Psoas muscle (tissue), 8 donors: ENCODE measurements around the gene RPAP3. TPM values are rescaled to one million over a fixed set of nuclear protein-coding genes. Genes with fewer than 3 reads are reported as not detected.
A peak's percentile ranks its signal among the peaks of the same experiment; 100 is the strongest.

Experiments used
- ATAC-seq, 4 donors: fragments of 200-7000 bp; cut with Tn5 transposase; one replicate each; pipeline ENCODE4 v1.9.1; 2020; ENCODE audit warnings: moderate library complexity in 3 of 4, mild to moderate bottlenecking in 2 of 4
- DNase-seq, 2 donors: peaks; one replicate each; pipeline ENCODE4 v3.0.0-alpha.2; 2020
- H3K27ac ChIP-seq: fragments of 200-600 bp; one replicate; pipeline ENCODE4 v1.8.0; 2022
- H3K27me3 ChIP-seq, 3 donors: fragments of 200-600 bp in 1 of 3; one replicate each; pipeline versions ENCODE4 v1.6.1 to v1.8.0; 2013 to 2022; ENCODE audit warnings: low read length in 2 of 3, mild to moderate bottlenecking in 2 of 3, moderate library complexity in 1 of 3; ENCODE audit not compliant: insufficient read depth in 3 of 3
- H3K36me3 ChIP-seq, 2 donors: fragments of 200-600 bp in 1 of 2; one replicate each; pipeline versions ENCODE4 v1.6.1 to v1.8.0; 2013 to 2022; ENCODE audit warnings: low read depth in 1 of 2, mild to moderate bottlenecking in 1 of 2, moderate library complexity in 1 of 2; ENCODE audit not compliant: insufficient read depth in 1 of 2
- H3K4me1 ChIP-seq: fragments of 200-600 bp; one replicate; pipeline ENCODE4 v1.8.0; 2022
- H3K4me3 ChIP-seq: fragments of 200-600 bp; one replicate; pipeline ENCODE4 v1.8.0; 2022; ENCODE audit warnings: mild to moderate bottlenecking
- H3K9me3 ChIP-seq: fragments of 200-600 bp; one replicate; pipeline ENCODE4 v1.8.0; 2022
- WGBS, 3 donors: extraction: QIAGEN DNeasy Blood & Tissue Kit; methylation state at CpG; one replicate each; pipeline versions ENCODE4 v1.1.6 to v1.1.7; 2013; 5-methylcytosine and 5-hydroxymethylcytosine counted together
- intact Hi-C, 2 donors: fragments of 100-400 bp; cut with DNase I; formaldehyde crosslinking; loops; one replicate each; pipeline versions ENCODE4 v1.11.0 to v1.14.2; 2022
- polyA plus RNA-seq, 3 donors: library from polyadenylated mRNA; stranded (reverse); fragments of 200-250 nt; gene quantifications; one replicate each; pipeline ENCODE4 v1.2.3, GENCODE V29; 2013
- total RNA-seq, 4 donors: library from RNA; stranded (reverse); fragmentation: NEBNext Ultra II Directional in 2 of 4; extraction: Animal tissue kit (Norgen Biotek cat#: 25700) in 2 of 4; gene quantifications; one replicate each; pipeline versions ENCODE4 v1.2.1 to v1.2.4, GENCODE V29; 2021 to 2023
- TF ChIP-seq, protein P1 (sequence below): fragments of 200-600 bp; IDR thresholded peaks from one replicate; pipeline ENCODE4 v1.8.0; 2022; ENCODE audit warnings: antibody characterized with exemption
- donor health status: healthy with polysubstance abuse.
- donor health status: DM: no; HTN: no; CAD: no; lungs with moderate emphysema.
- donor health status: Bipolar disorder and iron deficiency.
- donor health status: healthy.
- donor health status: DM: yes; HTN: yes; CAD: no.
- donor health status: DM: no; HTN: no; CAD: no.
- donor health status: DM: no; HTN: no; CAD: no.
- donor health status: DM: yes; HTN: yes; CAD: no.

Gene RPAP3
- total and polyA plus RNA-seq, 7 donors: 18.8 to 43.2 (median 26.4) TPM

DNA sequence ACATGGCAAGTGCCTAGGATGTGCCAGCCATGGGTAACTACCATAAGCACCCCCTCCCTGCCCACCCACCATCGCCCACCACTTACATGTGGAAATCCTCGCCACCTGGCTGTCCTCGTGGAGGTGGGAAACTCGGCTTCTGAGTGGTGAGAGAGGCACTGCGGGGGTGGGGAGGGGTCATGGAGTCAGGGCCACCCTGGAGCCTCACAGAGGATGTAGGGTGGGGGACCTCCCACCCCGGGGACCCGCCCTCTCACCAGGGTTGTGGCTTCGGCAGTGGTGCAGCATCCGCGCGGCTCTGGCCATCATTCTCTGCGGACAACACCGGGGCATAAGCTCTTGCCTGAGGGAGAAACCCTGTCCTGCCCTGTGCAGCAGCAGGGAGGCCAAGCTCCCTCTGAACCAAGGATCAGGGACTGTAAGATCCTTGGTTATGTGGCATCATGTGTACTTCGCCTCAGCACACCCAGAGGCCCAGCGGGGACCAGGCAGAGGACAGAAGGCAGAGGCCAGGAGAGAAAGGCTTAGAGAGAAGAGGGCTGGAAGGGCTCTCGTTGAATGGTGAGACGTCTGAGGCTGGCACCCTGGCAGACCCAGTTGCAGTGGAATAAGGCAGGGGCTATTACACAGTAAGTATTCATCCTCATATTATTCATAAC is 32.2 kb upstream of the RPAP3 start:
- Histone ChIP-seq H3K36me3 (no peaks in the 10 kb centered on the region), H3K4me1 (peaks cover 39% of the 10 kb centered on the region), H3K27me3 (no peaks in the 10 kb centered on the region), H3K9me3 (no peaks in the 10 kb centered on the region), H3K4me3 (no peak overlapping the region), H3K27ac (peak overlapping the region; percentile 58)
- ATAC-seq: no peak
- intact Hi-C loops: no loop called here
- TF ChIP-seq, protein P1, sequence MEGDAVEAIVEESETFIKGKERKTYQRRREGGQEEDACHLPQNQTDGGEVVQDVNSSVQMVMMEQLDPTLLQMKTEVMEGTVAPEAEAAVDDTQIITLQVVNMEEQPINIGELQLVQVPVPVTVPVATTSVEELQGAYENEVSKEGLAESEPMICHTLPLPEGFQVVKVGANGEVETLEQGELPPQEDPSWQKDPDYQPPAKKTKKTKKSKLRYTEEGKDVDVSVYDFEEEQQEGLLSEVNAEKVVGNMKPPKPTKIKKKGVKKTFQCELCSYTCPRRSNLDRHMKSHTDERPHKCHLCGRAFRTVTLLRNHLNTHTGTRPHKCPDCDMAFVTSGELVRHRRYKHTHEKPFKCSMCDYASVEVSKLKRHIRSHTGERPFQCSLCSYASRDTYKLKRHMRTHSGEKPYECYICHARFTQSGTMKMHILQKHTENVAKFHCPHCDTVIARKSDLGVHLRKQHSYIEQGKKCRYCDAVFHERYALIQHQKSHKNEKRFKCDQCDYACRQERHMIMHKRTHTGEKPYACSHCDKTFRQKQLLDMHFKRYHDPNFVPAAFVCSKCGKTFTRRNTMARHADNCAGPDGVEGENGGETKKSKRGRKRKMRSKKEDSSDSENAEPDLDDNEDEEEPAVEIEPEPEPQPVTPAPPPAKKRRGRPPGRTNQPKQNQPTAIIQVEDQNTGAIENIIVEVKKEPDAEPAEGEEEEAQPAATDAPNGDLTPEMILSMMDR: no peak
- 75 to 77% (median 76%) methylated on average over 17 of the region's 17 CpGs for WGBS, 3 donors
- no peak for DNase-seq

- intact Hi-C loops: no loop called here
- peak overlapping the region; percentile 7 for H3K4me3 ChIP-seq
- TF ChIP-seq, protein P1: no peak
These were observed 31.2 kb upstream of the RPAP3 start for GRCh38 chr12:47736877-47737676.

GRCh38 chr12:47736216-47736615 is 30.4 kb upstream of the RPAP3 start:
- ATAC-seq (no peak), DNase-seq (no peak)
- H3K4me1 ChIP-seq: peaks cover 39% of the 10 kb centered on the region
- intact Hi-C loops: no loop called here
- no peaks in the 10 kb centered on the region for H3K27me3 ChIP-seq
- H3K36me3 ChIP-seq: no peaks in the 10 kb centered on the region
- H3K9me3 ChIP-seq: no peaks in the 10 kb centered on the region
- peak overlapping the region; percentile 58 for H3K27ac ChIP-seq
- TF ChIP-seq, protein P1: no peak
- 59 to 77% (median 64%) methylated on average over 4 of the region's 4 CpGs for WGBS, 3 donors
- H3K4me3 ChIP-seq: no peak overlapping the region

More at GRCh38 chr12:47736877-47737676, 31.2 kb upstream of the RPAP3 start:
- Histone ChIP-seq H3K27ac (peak overlapping the region; percentile 58), H3K27me3 (no peaks in the 10 kb centered on the region), H3K4me1 (peaks cover 39% of the 10 kb centered on the region), H3K36me3 (no peaks in the 10 kb centered on the region), H3K9me3 (no peaks in the 10 kb centered on the region)
- ATAC-seq (peak; percentile 60 to 80 (median 73)), DNase-seq (peak; percentile 84 to 92)
- WGBS, 3 donors: 10 to 14% (median 14%) methylated on average over 19 of the region's 19 CpGs

DNA sequence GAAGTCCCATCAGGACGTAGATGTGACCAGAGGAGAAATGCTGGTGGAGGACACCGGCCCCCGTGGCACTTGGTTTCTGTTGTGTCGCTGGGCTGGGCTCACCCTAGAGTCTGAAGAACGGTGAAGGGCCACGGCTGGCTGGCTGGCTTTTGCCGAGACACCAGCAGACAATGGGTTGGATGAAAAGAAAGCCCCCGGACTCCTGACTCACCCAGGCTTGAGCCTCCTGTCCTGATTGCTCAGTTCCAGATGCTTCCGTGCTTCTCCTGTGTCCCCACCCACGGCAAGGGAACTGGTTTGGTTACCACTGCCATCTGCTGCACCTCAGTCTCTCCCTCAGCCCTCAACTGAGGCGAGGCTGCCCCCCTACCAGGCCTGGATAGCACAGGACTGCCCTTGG is 29.8 kb upstream of the RPAP3 start:
- 75 to 89% (median 81%) methylated on average over 9 to 11 of the region's 11 CpGs for WGBS, 3 donors
- H3K4me1 ChIP-seq: peaks cover 39% of the 10 kb centered on the region
- no peak overlapping the region for H3K4me3 ChIP-seq
- peak overlapping the region; percentile 58 for H3K27ac ChIP-seq
- no peaks in the 10 kb centered on the region for H3K9me3 ChIP-seq
- ATAC-seq (no peak), DNase-seq (no peak)
- H3K36me3 ChIP-seq: no peaks in the 10 kb centered on the region
- intact Hi-C loops: no loop called here
- H3K27me3 ChIP-seq: no peaks in the 10 kb centered on the region
- TF ChIP-seq, protein P1: no peak
